Measurements from ENCODE around the gene CGGBP1.

CGGBP1 gene

DNA sequence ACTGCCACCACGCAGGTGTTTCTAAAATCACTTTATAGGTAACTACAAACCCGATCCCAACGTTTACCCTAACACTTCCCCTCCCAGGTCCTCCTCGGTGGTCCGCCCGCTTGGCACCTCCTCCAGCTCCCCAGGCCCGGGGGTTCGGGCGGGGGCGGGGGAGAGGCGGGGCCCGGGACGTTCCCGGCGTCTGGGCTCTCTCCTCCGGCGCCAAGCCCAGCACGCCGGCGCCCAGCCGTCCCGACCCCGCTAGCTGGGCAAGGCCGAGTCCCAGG is 562 bp downstream of the CGGBP1 start (continued):
- TF ChIP-seq, protein P1, sequence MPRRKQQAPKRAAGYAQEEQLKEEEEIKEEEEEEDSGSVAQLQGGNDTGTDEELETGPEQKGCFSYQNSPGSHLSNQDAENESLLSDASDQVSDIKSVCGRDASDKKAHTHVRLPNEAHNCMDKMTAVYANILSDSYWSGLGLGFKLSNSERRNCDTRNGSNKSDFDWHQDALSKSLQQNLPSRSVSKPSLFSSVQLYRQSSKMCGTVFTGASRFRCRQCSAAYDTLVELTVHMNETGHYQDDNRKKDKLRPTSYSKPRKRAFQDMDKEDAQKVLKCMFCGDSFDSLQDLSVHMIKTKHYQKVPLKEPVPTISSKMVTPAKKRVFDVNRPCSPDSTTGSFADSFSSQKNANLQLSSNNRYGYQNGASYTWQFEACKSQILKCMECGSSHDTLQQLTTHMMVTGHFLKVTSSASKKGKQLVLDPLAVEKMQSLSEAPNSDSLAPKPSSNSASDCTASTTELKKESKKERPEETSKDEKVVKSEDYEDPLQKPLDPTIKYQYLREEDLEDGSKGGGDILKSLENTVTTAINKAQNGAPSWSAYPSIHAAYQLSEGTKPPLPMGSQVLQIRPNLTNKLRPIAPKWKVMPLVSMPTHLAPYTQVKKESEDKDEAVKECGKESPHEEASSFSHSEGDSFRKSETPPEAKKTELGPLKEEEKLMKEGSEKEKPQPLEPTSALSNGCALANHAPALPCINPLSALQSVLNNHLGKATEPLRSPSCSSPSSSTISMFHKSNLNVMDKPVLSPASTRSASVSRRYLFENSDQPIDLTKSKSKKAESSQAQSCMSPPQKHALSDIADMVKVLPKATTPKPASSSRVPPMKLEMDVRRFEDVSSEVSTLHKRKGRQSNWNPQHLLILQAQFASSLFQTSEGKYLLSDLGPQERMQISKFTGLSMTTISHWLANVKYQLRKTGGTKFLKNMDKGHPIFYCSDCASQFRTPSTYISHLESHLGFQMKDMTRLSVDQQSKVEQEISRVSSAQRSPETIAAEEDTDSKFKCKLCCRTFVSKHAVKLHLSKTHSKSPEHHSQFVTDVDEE (CRISPR knock-in tag; IDR thresholded peaks at IDR 0.05): no peak
- TF ChIP-seq ZFP30 (CRISPR knock-in tag; IDR thresholded peaks at IDR 0.05) (no peak), TOX (CRISPR knock-in tag; IDR thresholded peaks at IDR 0.05; ENCODE audit: borderline replicate concordance) (no peak)

DNA sequence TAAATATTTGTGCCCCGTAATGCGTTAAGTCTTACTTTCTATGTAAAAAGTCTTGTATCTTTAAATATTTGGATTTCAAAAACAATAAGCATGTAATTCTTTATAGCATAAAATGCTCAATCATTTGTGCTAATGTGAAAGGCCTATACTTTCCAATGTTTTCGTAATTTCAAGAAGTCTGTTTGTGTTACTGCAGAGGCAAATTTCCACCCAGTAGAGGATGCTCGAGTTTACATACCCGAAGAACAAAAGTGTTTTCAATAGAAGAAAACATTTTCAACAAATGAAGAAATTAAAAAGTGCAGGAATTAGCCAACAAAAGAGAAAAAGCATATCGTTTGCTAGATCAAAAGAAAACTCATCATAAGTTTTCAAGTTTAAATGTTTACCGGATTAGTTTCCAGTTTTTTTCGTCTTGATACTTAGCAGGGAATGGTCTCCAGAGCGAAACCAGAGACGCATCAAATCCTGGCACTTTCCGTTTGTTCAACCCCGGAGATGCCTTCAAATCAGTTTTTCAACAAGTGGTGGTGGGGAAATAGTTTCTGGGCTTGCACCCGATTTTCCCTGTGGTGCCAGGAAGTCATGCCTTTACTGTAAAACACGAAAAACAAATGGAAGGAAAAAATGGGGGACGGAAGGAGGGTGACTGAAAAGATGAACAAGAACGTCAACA is 1.0 kb downstream of the CGGBP1 start:
- ATAC-seq: no peak
- TF ChIP-seq TCF4 (CRISPR knock-in tag; IDR thresholded peaks at IDR 0.05; ENCODE audit: borderline replicate concordance) (no peak), ZFP30 (CRISPR knock-in tag; IDR thresholded peaks at IDR 0.05) (no peak), TOX (CRISPR knock-in tag; IDR thresholded peaks at IDR 0.05; ENCODE audit: borderline replicate concordance) (no peak), ZC3H10 (CRISPR knock-in tag; IDR thresholded peaks at IDR 0.05) (no peak), ZNF70 (CRISPR knock-in tag; IDR thresholded peaks at IDR 0.05) (no peak), ISL1 (CRISPR knock-in tag; IDR thresholded peaks at IDR 0.05) (no peak), ZNF565 (CRISPR knock-in tag; conservative IDR thresholded peaks at IDR 0.05; ENCODE audit: low read depth) (no peak), ARNTL (CRISPR knock-in tag; IDR thresholded peaks at IDR 0.05; ENCODE audit: borderline replicate concordance, low read depth) (no peak), ESRRG (CRISPR knock-in tag; IDR thresholded peaks at IDR 0.05) (no peak), CSDC2 (CRISPR knock-in tag; IDR thresholded peaks at IDR 0.05) (no peak), ZNF8 (CRISPR knock-in tag; IDR thresholded peaks at IDR 0.05) (no peak), OSR1 (CRISPR knock-in tag; IDR thresholded peaks at IDR 0.05) (no peak), PPARA (CRISPR knock-in tag; IDR thresholded peaks at IDR 0.05; ENCODE audit: borderline replicate concordance) (no peak), SNAI2 (CRISPR knock-in tag; IDR thresholded peaks at IDR 0.05) (no peak), GLIS3 (CRISPR knock-in tag; IDR thresholded peaks at IDR 0.05) (no peak)
- TF ChIP-seq, protein P2, sequence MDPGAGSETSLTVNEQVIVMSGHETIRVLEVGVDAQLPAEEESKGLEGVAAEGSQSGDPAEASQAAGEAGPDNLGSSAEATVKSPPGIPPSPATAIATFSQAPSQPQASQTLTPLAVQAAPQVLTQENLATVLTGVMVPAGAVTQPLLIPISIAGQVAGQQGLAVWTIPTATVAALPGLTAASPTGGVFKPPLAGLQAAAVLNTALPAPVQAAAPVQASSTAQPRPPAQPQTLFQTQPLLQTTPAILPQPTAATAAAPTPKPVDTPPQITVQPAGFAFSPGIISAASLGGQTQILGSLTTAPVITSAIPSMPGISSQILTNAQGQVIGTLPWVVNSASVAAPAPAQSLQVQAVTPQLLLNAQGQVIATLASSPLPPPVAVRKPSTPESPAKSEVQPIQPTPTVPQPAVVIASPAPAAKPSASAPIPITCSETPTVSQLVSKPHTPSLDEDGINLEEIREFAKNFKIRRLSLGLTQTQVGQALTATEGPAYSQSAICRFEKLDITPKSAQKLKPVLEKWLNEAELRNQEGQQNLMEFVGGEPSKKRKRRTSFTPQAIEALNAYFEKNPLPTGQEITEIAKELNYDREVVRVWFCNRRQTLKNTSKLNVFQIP (CRISPR knock-in tag; IDR thresholded peaks at IDR 0.05; ENCODE audit: borderline replicate concordance, low read depth): no peak
- TF ChIP-seq, protein P3, sequence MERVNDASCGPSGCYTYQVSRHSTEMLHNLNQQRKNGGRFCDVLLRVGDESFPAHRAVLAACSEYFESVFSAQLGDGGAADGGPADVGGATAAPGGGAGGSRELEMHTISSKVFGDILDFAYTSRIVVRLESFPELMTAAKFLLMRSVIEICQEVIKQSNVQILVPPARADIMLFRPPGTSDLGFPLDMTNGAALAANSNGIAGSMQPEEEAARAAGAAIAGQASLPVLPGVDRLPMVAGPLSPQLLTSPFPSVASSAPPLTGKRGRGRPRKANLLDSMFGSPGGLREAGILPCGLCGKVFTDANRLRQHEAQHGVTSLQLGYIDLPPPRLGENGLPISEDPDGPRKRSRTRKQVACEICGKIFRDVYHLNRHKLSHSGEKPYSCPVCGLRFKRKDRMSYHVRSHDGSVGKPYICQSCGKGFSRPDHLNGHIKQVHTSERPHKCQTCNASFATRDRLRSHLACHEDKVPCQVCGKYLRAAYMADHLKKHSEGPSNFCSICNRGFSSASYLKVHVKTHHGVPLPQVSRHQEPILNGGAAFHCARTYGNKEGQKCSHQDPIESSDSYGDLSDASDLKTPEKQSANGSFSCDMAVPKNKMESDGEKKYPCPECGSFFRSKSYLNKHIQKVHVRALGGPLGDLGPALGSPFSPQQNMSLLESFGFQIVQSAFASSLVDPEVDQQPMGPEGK (CRISPR knock-in tag; IDR thresholded peaks at IDR 0.05; ENCODE audit: borderline replicate concordance): no peak
- TF ChIP-seq, protein P4, sequence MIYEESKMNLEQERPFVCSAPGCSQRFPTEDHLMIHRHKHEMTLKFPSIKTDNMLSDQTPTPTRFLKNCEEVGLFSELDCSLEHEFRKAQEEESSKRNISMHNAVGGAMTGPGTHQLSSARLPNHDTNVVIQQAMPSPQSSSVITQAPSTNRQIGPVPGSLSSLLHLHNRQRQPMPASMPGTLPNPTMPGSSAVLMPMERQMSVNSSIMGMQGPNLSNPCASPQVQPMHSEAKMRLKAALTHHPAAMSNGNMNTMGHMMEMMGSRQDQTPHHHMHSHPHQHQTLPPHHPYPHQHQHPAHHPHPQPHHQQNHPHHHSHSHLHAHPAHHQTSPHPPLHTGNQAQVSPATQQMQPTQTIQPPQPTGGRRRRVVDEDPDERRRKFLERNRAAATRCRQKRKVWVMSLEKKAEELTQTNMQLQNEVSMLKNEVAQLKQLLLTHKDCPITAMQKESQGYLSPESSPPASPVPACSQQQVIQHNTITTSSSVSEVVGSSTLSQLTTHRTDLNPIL (CRISPR knock-in tag; IDR thresholded peaks at IDR 0.05; ENCODE audit: low read depth): no peak

DNA sequence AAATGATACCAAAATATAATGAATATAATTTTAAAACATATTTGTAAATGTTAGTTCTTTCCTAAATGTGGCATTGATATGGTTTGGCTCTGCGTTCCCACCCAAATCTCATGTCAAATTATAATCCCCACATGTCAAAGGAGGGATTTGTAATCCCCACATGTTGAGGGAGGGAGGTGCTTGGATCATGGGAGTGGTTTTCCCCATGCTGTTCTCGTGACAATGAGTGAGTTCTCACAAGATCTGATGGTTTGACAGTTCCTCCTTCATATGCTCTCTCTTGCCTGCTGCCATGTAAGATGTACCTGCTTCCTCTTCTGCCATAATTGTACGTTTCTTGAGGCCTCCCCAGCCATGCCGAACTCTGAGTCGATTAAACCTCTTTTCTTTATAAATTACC is 12.0 kb downstream of the CGGBP1 start:
- TF ChIP-seq ZFP30 (CRISPR knock-in tag; IDR thresholded peaks at IDR 0.05): no peak
- no peak for TF ChIP-seq ZNF70 (CRISPR knock-in tag; IDR thresholded peaks at IDR 0.05)
- TF ChIP-seq PPARA (CRISPR knock-in tag; IDR thresholded peaks at IDR 0.05; ENCODE audit: borderline replicate concordance): no peak
- TF ChIP-seq, protein P4 (CRISPR knock-in tag; IDR thresholded peaks at IDR 0.05; ENCODE audit: low read depth): no peak
- no peak for TF ChIP-seq ARNTL (CRISPR knock-in tag; IDR thresholded peaks at IDR 0.05; ENCODE audit: borderline replicate concordance, low read depth)
- TF ChIP-seq OSR1 (CRISPR knock-in tag; IDR thresholded peaks at IDR 0.05): no peak
- TF ChIP-seq, protein P5, sequence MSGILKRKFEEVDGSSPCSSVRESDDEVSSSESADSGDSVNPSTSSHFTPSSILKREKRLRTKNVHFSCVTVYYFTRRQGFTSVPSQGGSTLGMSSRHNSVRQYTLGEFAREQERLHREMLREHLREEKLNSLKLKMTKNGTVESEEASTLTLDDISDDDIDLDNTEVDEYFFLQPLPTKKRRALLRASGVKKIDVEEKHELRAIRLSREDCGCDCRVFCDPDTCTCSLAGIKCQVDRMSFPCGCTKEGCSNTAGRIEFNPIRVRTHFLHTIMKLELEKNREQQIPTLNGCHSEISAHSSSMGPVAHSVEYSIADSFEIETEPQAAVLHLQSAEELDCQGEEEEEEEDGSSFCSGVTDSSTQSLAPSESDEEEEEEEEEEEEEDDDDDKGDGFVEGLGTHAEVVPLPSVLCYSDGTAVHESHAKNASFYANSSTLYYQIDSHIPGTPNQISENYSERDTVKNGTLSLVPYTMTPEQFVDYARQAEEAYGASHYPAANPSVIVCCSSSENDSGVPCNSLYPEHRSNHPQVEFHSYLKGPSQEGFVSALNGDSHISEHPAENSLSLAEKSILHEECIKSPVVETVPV (CRISPR knock-in tag; IDR thresholded peaks at IDR 0.05): no peak
- TF ChIP-seq BACH2 (CRISPR knock-in tag; IDR thresholded peaks at IDR 0.05; ENCODE audit: borderline replicate concordance): no peak
- TF ChIP-seq RARB (CRISPR knock-in tag; IDR thresholded peaks at IDR 0.05): no peak
- TF ChIP-seq ZNF8 (CRISPR knock-in tag; IDR thresholded peaks at IDR 0.05): no peak
- TF ChIP-seq ZFP3 (CRISPR knock-in tag; IDR thresholded peaks at IDR 0.05): no peak
- no peak for TF ChIP-seq ESRRG (CRISPR knock-in tag; IDR thresholded peaks at IDR 0.05)
- TF ChIP-seq, protein P1 (CRISPR knock-in tag; IDR thresholded peaks at IDR 0.05): no peak
- TF ChIP-seq TOX (CRISPR knock-in tag; IDR thresholded peaks at IDR 0.05; ENCODE audit: borderline replicate concordance): no peak
- TF ChIP-seq ZC3H10 (CRISPR knock-in tag; IDR thresholded peaks at IDR 0.05): no peak
- TF ChIP-seq CSDC2 (CRISPR knock-in tag; IDR thresholded peaks at IDR 0.05): no peak
- TF ChIP-seq ISL1 (CRISPR knock-in tag; IDR thresholded peaks at IDR 0.05): no peak
- no peak for ATAC-seq
